ENCODE measurements around the gene ARHGAP36.

ARHGAP36 gene

GRCh38 chrX:131061306-131061705 lies 3.2 kb downstream of the ARHGAP36 start:
- Mint-ChIP-seq H3K27me3 (peaks cover 36% of the 10 kb centered on the region), H3K27ac (no peak overlapping the region), H3K36me3 (ENCODE audit: low read depth) (no peaks in the 10 kb centered on the region), H3K4me3 (no peak overlapping the region), H3K9me3 (no peaks in the 10 kb centered on the region), H3K4me1 (ENCODE audit: low read depth) (no peaks in the 10 kb centered on the region)

GRCh38 chrX:131063613-131064012 lies 5.5 kb downstream of the ARHGAP36 start:
- no peak overlapping the region for H3K27ac Mint-ChIP-seq
- H3K4me1 Mint-ChIP-seq (ENCODE audit: low read depth): no peaks in the 10 kb centered on the region
- peaks cover 39% of the 10 kb centered on the region for H3K27me3 Mint-ChIP-seq
- no peak overlapping the region for H3K4me3 Mint-ChIP-seq
- H3K36me3 Mint-ChIP-seq (ENCODE audit: low read depth): no peaks in the 10 kb centered on the region
- no peaks in the 10 kb centered on the region for H3K9me3 Mint-ChIP-seq

DNA sequence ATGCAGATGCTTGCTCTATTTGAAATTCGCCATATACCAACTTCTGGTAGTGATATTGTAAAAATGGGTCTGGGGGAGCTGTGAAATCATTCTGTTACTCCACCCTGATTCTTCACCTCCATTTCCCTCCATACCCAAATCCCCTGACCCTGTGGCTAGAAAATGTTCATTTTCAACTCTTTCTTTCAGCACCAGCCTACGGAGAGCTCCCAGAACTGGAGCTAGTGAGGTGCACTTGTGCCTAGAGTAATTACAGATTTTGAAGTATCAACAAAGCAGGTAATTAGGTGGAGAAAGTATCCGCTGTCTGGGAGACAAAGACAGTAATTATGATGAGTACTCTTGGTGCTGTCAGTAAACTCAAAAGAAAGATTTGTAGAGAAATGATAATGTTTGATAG lies 8.1 kb downstream of the ARHGAP36 start:
- H3K36me3 Mint-ChIP-seq (ENCODE audit: low read depth): no peaks in the 10 kb centered on the region
- H3K27ac Mint-ChIP-seq: no peak overlapping the region
- no peaks in the 10 kb centered on the region for H3K4me1 Mint-ChIP-seq (ENCODE audit: low read depth)
- no peaks in the 10 kb centered on the region for H3K9me3 Mint-ChIP-seq
- peaks cover 25% of the 10 kb centered on the region for H3K27me3 Mint-ChIP-seq
- H3K4me3 Mint-ChIP-seq: no peak overlapping the region

DNA sequence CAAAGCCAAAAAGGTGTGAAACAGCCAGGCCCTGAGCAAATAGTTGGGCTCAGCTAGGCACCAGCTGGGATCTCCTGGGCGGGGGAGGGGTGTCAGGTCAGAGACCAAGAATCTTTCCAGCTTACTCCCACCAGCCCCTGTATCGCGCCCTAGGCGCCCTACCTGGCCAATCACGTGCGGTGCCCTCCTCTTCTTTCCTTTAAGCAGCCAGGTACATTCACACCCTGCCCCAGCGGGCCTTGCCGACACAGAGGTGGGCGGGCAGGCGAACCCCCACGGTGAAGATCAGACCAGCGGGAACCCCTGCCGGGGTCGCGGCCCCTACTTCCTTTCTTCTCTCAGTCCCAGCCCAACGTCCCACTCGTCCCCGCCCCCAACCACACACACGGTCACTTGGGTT lies 9.1 kb downstream of the ARHGAP36 start:
- Mint-ChIP-seq H3K36me3 (ENCODE audit: low read depth) (no peaks in the 10 kb centered on the region), H3K4me3 (no peak overlapping the region), H3K4me1 (ENCODE audit: low read depth) (no peaks in the 10 kb centered on the region), H3K9me3 (no peaks in the 10 kb centered on the region), H3K27me3 (peaks cover 33% of the 10 kb centered on the region), H3K27ac (no peak overlapping the region)

DNA sequence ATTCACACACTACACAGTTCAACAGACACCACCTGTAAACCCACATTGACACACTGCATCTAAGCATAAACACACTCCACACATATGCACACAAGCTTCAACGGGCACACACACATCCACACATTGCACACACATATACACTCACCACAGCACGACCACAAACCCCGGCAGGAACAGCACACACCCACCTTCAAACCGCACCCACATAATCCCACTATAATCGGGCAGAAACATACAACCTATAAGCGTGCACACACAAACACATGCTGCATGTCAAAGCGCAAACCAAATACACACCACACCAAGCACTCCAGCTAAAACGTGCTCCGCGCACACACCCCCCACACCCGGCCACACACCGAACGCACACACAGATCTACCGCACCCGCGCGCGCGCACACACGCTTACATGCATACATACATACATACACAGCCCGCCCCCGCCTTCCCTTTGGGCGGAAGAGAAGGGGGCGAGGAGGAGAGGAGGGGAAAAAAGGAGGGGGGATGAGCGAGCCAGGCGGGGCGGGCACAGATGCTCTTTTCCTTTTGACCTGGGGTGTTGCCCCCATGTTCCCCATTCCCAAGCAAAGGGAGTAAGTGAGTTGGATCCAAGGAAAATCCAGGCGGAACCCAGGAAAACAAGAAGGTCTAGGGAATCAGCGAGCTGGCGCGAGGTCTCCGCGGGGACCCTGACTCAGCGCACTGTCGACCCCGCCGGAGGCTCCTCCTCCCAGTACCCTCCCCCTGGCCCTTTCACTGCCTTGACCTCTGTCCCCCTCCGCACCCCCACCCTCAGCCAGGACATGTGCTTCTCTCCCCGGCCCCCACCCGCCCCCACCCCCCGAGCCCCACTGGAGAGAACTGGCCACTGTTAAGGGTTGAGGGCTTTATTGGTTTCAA lies 9.9 kb downstream of the ARHGAP36 start:
- H3K9me3 Mint-ChIP-seq: no peaks in the 10 kb centered on the region
- no peaks in the 10 kb centered on the region for H3K4me1 Mint-ChIP-seq (ENCODE audit: low read depth)
- no peaks in the 10 kb centered on the region for H3K36me3 Mint-ChIP-seq (ENCODE audit: low read depth)
- H3K4me3 Mint-ChIP-seq: no peak overlapping the region
- peaks cover 40% of the 10 kb centered on the region for H3K27me3 Mint-ChIP-seq
- no peak overlapping the region for H3K27ac Mint-ChIP-seq

DNA sequence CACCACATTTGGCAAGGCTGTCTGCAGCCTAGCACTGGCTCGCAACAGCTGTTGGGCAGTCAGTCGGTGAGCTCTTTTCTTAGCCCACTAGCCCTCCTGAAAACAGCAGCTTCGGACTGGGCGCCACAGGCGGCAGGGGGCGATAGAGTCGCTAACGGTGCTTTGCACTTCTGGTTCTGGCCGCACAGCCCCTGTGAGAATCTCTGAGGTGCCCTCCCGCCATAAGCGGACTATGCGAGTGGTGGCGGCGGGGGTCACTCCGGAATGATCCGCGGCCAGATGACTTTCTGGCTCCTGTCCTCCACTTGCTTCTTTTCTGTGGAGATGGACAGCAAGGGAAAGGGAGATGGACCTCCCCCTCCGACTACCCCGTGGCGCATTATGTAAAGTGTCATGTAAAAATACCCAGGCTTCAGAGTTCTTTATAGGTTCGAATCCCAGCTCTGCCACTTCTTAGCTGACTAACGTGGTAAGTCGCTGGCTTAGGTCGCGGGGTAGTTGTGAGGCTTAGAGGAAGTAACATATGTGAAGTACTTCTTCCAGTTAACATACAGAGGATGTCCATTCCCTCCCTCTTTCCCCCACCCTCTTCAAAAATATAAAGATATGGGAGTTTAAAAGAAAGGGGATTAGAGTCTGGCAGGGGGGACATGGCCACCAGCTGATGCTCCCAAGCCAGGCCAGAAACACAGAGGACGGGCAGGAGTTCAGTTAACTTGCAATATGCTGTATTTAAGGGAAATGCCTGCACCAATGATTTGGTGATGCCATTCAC lies 11.0 kb downstream of the ARHGAP36 start:
- no peak overlapping the region for H3K27ac Mint-ChIP-seq

GRCh38 chrX:131072871-131073571 lies 14.9 kb downstream of the ARHGAP36 start:
- H3K27ac Mint-ChIP-seq: no peak overlapping the region
- H3K4me1 Mint-ChIP-seq (ENCODE audit: low read depth): no peaks in the 10 kb centered on the region
- H3K9me3 Mint-ChIP-seq: no peaks in the 10 kb centered on the region
- peaks cover 39% of the 10 kb centered on the region for H3K27me3 Mint-ChIP-seq
- H3K36me3 Mint-ChIP-seq (ENCODE audit: low read depth): no peaks in the 10 kb centered on the region
- H3K4me3 Mint-ChIP-seq: no peak overlapping the region

More for the DNA sequence above, 11.0 kb downstream of the ARHGAP36 start:
- Mint-ChIP-seq H3K4me1 (ENCODE audit: low read depth) (no peaks in the 10 kb centered on the region), H3K9me3 (no peaks in the 10 kb centered on the region), H3K4me3 (no peak overlapping the region), H3K27me3 (peaks cover 40% of the 10 kb centered on the region), H3K36me3 (ENCODE audit: low read depth) (no peaks in the 10 kb centered on the region)

- no peaks in the 10 kb centered on the region for H3K36me3 Mint-ChIP-seq (ENCODE audit: low read depth)
- peaks cover 39% of the 10 kb centered on the region for H3K27me3 Mint-ChIP-seq
- H3K4me3 Mint-ChIP-seq: no peak overlapping the region
- no peak overlapping the region for H3K27ac Mint-ChIP-seq
- no peaks in the 10 kb centered on the region for H3K9me3 Mint-ChIP-seq
- H3K4me1 Mint-ChIP-seq (ENCODE audit: low read depth): no peaks in the 10 kb centered on the region
Observed at GRCh38 chrX:131073607-131074006, 15.5 kb downstream of the ARHGAP36 start.

DNA sequence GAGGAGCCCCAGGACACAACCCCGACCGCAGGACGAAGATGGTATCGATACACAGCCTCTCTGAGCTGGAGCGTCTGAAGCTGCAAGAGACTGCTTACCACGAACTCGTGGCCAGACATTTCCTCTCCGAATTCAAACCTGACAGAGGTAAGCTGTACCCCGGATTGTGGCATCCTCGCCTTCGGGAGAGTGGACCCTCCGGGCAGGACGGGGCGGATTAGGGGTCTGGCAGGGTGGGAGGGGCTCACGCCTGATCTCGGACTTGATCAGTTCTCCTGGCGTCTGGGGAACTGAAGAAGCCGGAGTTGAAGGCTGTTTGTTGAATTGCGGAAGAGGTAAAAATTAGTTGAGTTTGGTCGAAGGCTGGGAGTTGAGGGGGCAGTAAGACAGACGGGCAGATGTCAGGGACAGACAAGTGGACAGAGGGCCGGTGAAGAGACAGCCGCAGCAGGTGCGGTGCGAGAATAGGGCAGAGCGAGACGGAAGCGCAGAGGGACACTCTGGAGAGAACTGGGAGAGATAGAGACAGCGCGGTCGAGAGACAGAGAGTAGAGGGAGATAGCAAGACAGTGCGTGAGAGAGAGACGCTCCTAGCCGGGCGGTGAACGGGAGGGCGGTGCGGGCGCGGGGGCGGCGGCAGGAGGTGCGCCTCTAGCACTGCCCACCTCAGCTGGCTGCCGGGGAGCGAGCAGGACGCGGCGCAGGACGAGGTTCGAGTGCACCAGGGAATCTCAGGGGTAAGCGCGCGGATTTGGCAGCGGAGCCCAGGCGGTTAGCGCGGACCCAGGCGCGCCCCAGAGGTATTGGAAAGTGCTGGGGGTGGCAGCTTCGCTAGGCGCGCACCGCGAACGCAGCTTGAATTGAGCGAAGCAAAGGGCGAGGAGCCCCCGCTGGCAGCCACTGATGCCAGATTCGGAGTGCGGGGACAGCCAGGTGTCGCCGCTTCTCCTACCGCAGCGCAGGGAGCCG lies 23.9 kb downstream of the ARHGAP36 start:
- Mint-ChIP-seq H3K27ac (no peak overlapping the region), H3K27me3 (peaks cover 45% of the 10 kb centered on the region), H3K4me1 (ENCODE audit: low read depth) (no peaks in the 10 kb centered on the region), H3K9me3 (no peaks in the 10 kb centered on the region), H3K36me3 (ENCODE audit: low read depth) (no peaks in the 10 kb centered on the region), H3K4me3 (no peak overlapping the region)

GRCh38 chrX:131083510-131084142 lies 25.5 kb downstream of the ARHGAP36 start:
- H3K4me1 Mint-ChIP-seq (ENCODE audit: low read depth): no peaks in the 10 kb centered on the region
- H3K4me3 Mint-ChIP-seq: no peak overlapping the region
- peaks cover 45% of the 10 kb centered on the region for H3K27me3 Mint-ChIP-seq
- H3K9me3 Mint-ChIP-seq: no peaks in the 10 kb centered on the region
- H3K27ac Mint-ChIP-seq: no peak overlapping the region
- no peaks in the 10 kb centered on the region for H3K36me3 Mint-ChIP-seq (ENCODE audit: low read depth)

DNA sequence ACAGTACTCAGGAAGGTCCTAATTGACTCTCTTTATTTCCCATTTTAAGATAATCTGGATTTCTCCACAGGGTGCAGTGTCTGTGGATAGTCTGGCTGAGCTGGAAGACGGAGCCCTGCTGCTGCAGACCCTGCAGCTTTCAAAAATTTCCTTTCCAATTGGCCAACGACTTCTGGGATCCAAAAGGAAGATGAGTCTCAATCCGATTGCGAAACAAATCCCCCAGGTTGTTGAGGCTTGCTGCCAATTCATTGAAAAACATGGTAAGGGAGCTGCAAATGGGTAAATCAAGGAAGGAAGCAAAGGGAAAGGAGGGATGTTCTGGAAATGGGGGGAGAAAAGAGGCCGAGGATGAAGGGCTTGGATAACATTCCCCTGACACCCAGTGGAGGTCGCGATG lies 26.0 kb downstream of the ARHGAP36 start:
- H3K4me3 Mint-ChIP-seq: no peak overlapping the region

GRCh38 chrX:131136776-131137175 lies 78.6 kb downstream of the ARHGAP36 start:
- Mint-ChIP-seq H3K36me3 (ENCODE audit: low read depth) (no peaks in the 10 kb centered on the region), H3K27me3 (no peaks in the 10 kb centered on the region), H3K9me3 (no peaks in the 10 kb centered on the region), H3K4me3 (no peak overlapping the region), H3K27ac (no peak overlapping the region), H3K4me1 (ENCODE audit: low read depth) (no peaks in the 10 kb centered on the region)

More for the DNA sequence above, 26.0 kb downstream of the ARHGAP36 start:
- Mint-ChIP-seq H3K36me3 (ENCODE audit: low read depth) (no peaks in the 10 kb centered on the region), H3K27me3 (peaks cover 40% of the 10 kb centered on the region), H3K9me3 (no peaks in the 10 kb centered on the region), H3K4me1 (ENCODE audit: low read depth) (no peaks in the 10 kb centered on the region), H3K27ac (no peak overlapping the region)

GRCh38 chrX:131139072-131139471 lies 80.9 kb downstream of the ARHGAP36 start:
- Mint-ChIP-seq H3K9me3 (no peaks in the 10 kb centered on the region), H3K4me3 (no peak overlapping the region), H3K36me3 (ENCODE audit: low read depth) (no peaks in the 10 kb centered on the region), H3K4me1 (ENCODE audit: low read depth) (no peaks in the 10 kb centered on the region), H3K27me3 (no peaks in the 10 kb centered on the region), H3K27ac (no peak overlapping the region)
